HepG2 (cell line): ENCODE data around the gene RSF1. TPM values are rescaled to one million over a fixed set of nuclear protein-coding genes. Genes with fewer than 3 reads are reported as not detected.

Experiments used
- ATAC-seq: fragments of 200-7000 bp; cut with Tn5 transposase; 3 replicates; pipeline ENCODE4 v1.9.1; 2020; ENCODE audit warnings: mild to moderate bottlenecking, moderate library complexity
- BruUV-seq: library from RNA; stranded (reverse); fragments of 400-500 nt; replicated peaks from 2 replicates; lab custom pipeline; 2021; lab: Mats Ljungman, UMichigan
- CTCF ChIA-PET: fragments of 300-600 bp; formaldehyde crosslinking; extraction: SDS; loops from one replicate; lab custom pipeline; 2021; ENCODE audit warnings: low total read pairs, inconsistent platforms, low intra/inter-chr PET ratio; lab: Yijun Ruan, JAX
- POLR2A ChIA-PET: fragments of 350-600 bp; sonication (Branson Sonifier 250); formaldehyde crosslinking; loops from one replicate; lab custom pipeline; 2020; ENCODE audit warnings: antibody characterized with exemption, inconsistent platforms; lab: Yijun Ruan, JAX
- DNase-seq: peaks from one replicate; pipeline ENCODE4 v3.0.0-alpha.2; 2015; ENCODE audit warnings: low spot score
- FAIRE-seq: peaks from 3 replicates; lab custom pipeline; 2011; peaks lifted over from hg19 to GRCh38; lab: Jason Lieb, UNC
- H2AFZ ChIP-seq: one replicate; pipeline ENCODE4 v1.6.1; 2011; ENCODE audit warnings: low read length, inconsistent platforms
- H3K27ac ChIP-seq: fragments of 300-600 bp; 3 replicates; pipeline ENCODE4 v1.8.0; 2011; ENCODE audit warnings: mixed run types, mild to moderate bottlenecking, mixed read lengths, low read length, inconsistent platforms; ENCODE audit not compliant: insufficient read depth; ENCODE audit errors: extremely low read length
- H3K27me3 ChIP-seq, 2 experiments: fragments of 200-600 bp in 1 of 2; 2 replicates in 1 of 2; 3 replicates in 1 of 2; pipeline versions ENCODE4 v1.6.0 to v1.8.0; 2011; ENCODE audit warnings: low read length in 2 of 2, mild to moderate bottlenecking in 2 of 2, moderate library complexity in 2 of 2, inconsistent platforms in 1 of 2; ENCODE audit not compliant: insufficient read depth in 2 of 2, control insufficient read depth in 1 of 2
- H3K36me3 ChIP-seq, 2 experiments: fragments of 200-600 bp in 1 of 2; replicated peaks in 1 of 2; 2 replicates in 1 of 2; 3 replicates in 1 of 2; pipeline versions ENCODE4 v1.5.1 to v1.8.0; 2011; ENCODE audit warnings: low read length in 2 of 2, inconsistent platforms in 1 of 2; ENCODE audit not compliant: insufficient read depth in 2 of 2, control insufficient read depth in 1 of 2
- H3K4me1 ChIP-seq: 2 replicates; pipeline ENCODE4 v1.5.1; 2012; ENCODE audit warnings: low read length, inconsistent platforms; ENCODE audit not compliant: insufficient read depth
- H3K4me2 ChIP-seq: 2 replicates; pipeline ENCODE4 v1.6.0; 2011; ENCODE audit warnings: low read depth, low read length, inconsistent platforms
- H3K4me3 ChIP-seq, 3 experiments: fragments of 200-600 bp in 1 of 3; sonication (generic), shearing (Covaris generic) in 1 of 3; replicated peaks in 1 of 3; 2 replicates each; pipeline ENCODE4 v1.5.1; 2011 to 2016; ENCODE audit warnings: low read length in 3 of 3, inconsistent platforms in 2 of 3, low read depth in 2 of 3, mild to moderate bottlenecking in 2 of 3, control low read depth in 1 of 3, mixed read lengths in 1 of 3; ENCODE audit not compliant: insufficient read depth in 1 of 3
- H3K79me2 ChIP-seq: one replicate; pipeline ENCODE4 v1.6.1; 2011; ENCODE audit warnings: low read length, inconsistent platforms; ENCODE audit not compliant: insufficient read depth
- H3K9ac ChIP-seq: 2 replicates; pipeline ENCODE4 v1.6.0; 2011; ENCODE audit warnings: mild to moderate bottlenecking, low read depth, low read length, inconsistent platforms; ENCODE audit not compliant: insufficient read depth
- H3K9me3 ChIP-seq: 2 replicates; pipeline ENCODE4 v1.5.1; 2012; ENCODE audit warnings: mild to moderate bottlenecking, low read length
- H4K20me1 ChIP-seq: 2 replicates; pipeline ENCODE4 v1.6.0; 2011; ENCODE audit warnings: inconsistent platforms, mild to moderate bottlenecking, low read length, moderate library complexity; ENCODE audit not compliant: insufficient read depth
- MAFK ChIP-seq, 2 experiments: IDR thresholded peaks in 1 of 2; conservative IDR thresholded peaks in 1 of 2; 2 replicates each; pipeline ENCODE4 v1.6.1; 2011; ENCODE audit warnings: improper control_type of control experiment in 2 of 2, low read length in 2 of 2
- TMF1 ChIP-seq: sonication (generic); formaldehyde crosslinking; IDR thresholded peaks from 2 replicates; pipeline ENCODE4 v1.8.1; 2022; ENCODE audit warnings: low read depth, missing genetic modification reagents
- U2AF2 ChIP-seq: fragments of 200-400 bp; formaldehyde crosslinking; IDR thresholded peaks from 2 replicates; pipeline ENCODE4 v1.6.1; 2017; ENCODE audit warnings: low read depth, mild to moderate bottlenecking, low read length
- ZFP37 ChIP-seq: sonication (generic); formaldehyde crosslinking; IDR thresholded peaks from 2 replicates; pipeline ENCODE4 v1.4.0; 2020; ENCODE audit warnings: missing genetic modification reagents, borderline replicate concordance
- ZNF121 ChIP-seq: sonication (generic); formaldehyde crosslinking; IDR thresholded peaks from 2 replicates; pipeline ENCODE4 v1.5.0; 2020; ENCODE audit warnings: mild to moderate bottlenecking, missing genetic modification reagents
- ZNF235 ChIP-seq: sonication (generic); formaldehyde crosslinking; IDR thresholded peaks from 2 replicates; pipeline ENCODE4 v1.8.1; 2023; ENCODE audit warnings: mild to moderate bottlenecking, missing genetic modification reagents, borderline replicate concordance
- ZNF546 ChIP-seq: sonication (generic); formaldehyde crosslinking; conservative IDR thresholded peaks from 2 replicates; pipeline ENCODE4 v1.8.1; 2023; ENCODE audit warnings: mild to moderate bottlenecking, missing genetic modification reagents
- WGBS: methylation state at CpG from one replicate; pipeline ENCODE4 v1.1.6; 2017; ENCODE audit warnings: low lambda C conversion rate; 5-methylcytosine and 5-hydroxymethylcytosine counted together
- in situ Hi-C: cut with HindIII; loops from 2 replicates; pipeline ENCODE4 v1.10.0; 2017; ENCODE audit warnings: low pct_unique_long_range_greater_than_20kb; ENCODE audit not compliant: extremely low pct_ligation_motif_present
- intact Hi-C: fragments of 100-400 bp; cut with micrococcal nuclease; formaldehyde crosslinking; loops from one replicate; pipeline ENCODE4 v1.10.0; 2022; ENCODE audit not compliant: unreplicated experiment
- polyA plus RNA-seq, 8 experiments: library from polyadenylated mRNA; depleted of rRNA in 3 of 8; stranded (reverse) in 7 of 8; unstranded in 1 of 8; fragments of >200 nt; fragmentation: Illumina TruSeq in 4 of 8; extraction: Trizol in 4 of 8; gene quantifications; 2 replicates each; pipeline versions ENCODE4 v1.2.1 to v1.2.3, GENCODE V29; 2011 to 2016; ENCODE audit warnings: low read depth in 4 of 8, missing spikeins in 1 of 8, mixed read lengths in 1 of 8; ENCODE audit not compliant: insufficient read depth in 1 of 8
- total RNA-seq, 5 experiments: library from RNA; depleted of rRNA; stranded (reverse); fragments of >200 nt; fragmentation: Illumina TruSeq; extraction: Trizol; gene quantifications; 2 replicates each; pipeline ENCODE4 v1.2.3, GENCODE V29; 2016; ENCODE audit warnings: low read depth in 1 of 5
- TF ChIP-seq, protein P1 (sequence below): sonication (generic); formaldehyde crosslinking; IDR thresholded peaks from 2 replicates; pipeline ENCODE4 v1.9.0; 2021; ENCODE audit warnings: missing genetic modification reagents, mild to moderate bottlenecking, borderline replicate concordance
- TF ChIP-seq, protein P2 (sequence below): sonication (generic); formaldehyde crosslinking; IDR thresholded peaks from 2 replicates; pipeline ENCODE4 v1.8.0; 2022; ENCODE audit warnings: mild to moderate bottlenecking, missing genetic modification reagents; ENCODE audit not compliant: insufficient replicate concordance

RSF1 gene
- total and polyA plus RNA-seq, 2 of the 13 experiments (the other 11 are each of a cell fraction or from before 2014, with no cell fraction given), result 15.5 to 33.1 TPM

DNA sequence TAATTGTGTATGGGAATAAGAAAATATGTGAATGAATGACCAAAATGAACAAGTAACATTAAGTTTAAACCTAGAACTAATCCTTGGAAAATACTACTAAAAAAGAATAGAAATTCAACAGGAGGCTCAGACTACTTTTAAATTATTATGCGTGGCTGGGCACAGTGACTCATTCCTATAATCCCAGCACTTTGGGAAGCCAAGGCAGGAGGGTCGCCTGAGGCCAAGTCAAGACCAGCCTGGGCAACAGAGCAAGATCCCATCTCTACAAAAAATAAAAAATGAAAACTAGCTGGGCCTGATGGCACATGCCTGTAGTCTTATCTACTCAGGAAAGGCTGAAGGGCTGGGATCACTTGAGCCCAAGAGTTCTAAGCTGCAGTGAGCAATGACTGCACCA is 97.5 kb downstream of the RSF1 start:
- intact Hi-C loops, result no loop called here
- BruUV-seq, result no TSS peak
- Histone ChIP-seq H2AFZ (no peak overlapping the region), H3K36me3 (peaks cover 5 to 28% of the 10 kb centered on the region in 2 experiments; a peak in 4 of 5 replicates), H3K27me3 (no peaks in the 10 kb centered on the region), H3K4me2 (no peak overlapping the region), H3K9me3 (no peaks in the 10 kb centered on the region), H3K27ac (no peak overlapping the region), H4K20me1 (no peaks in the 10 kb centered on the region), H3K4me3 (no peak overlapping the region), H3K9ac (no peak overlapping the region), H3K79me2 (no peaks in the 10 kb centered on the region), H3K4me1 (0 out of 2 replicates have a peak, but pooled peaks cover under 1% of the 10 kb centered on the region)
- 99% methylated on average over 2 of the region's 2 CpGs for WGBS
- in situ Hi-C loops, result no loop called here
- FAIRE-seq, result no peak
- ATAC-seq, result no peak
- ChIA-PET POLR2A (no interaction called here), CTCF (no interaction called here)
- no peak for TF ChIP-seq U2AF2
- no peak for TF ChIP-seq MAFK (conservative IDR thresholded peaks at IDR 0.05 in 1 of 2, IDR thresholded peaks at IDR 0.05 in 1 of 2; ENCODE audit: low read length in 2 of 2)
- TF ChIP-seq, protein P1, sequence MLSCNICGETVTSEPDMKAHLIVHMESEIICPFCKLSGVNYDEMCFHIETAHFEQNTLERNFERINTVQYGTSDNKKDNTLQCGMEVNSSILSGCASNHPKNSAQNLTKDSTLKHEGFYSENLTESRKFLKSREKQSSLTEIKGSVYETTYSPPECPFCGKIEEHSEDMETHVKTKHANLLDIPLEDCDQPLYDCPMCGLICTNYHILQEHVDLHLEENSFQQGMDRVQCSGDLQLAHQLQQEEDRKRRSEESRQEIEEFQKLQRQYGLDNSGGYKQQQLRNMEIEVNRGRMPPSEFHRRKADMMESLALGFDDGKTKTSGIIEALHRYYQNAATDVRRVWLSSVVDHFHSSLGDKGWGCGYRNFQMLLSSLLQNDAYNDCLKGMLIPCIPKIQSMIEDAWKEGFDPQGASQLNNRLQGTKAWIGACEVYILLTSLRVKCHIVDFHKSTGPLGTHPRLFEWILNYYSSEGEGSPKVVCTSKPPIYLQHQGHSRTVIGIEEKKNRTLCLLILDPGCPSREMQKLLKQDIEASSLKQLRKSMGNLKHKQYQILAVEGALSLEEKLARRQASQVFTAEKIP (CRISPR knock-in tag), result no peak
- no peak for TF ChIP-seq TMF1 (CRISPR knock-in tag)
- TF ChIP-seq ZNF546 (CRISPR knock-in tag), result no peak
- peak; percentile 34; the same call in 1 of the 2 replicates for TF ChIP-seq ZNF121 (CRISPR knock-in tag)
- no peak for TF ChIP-seq ZNF235 (CRISPR knock-in tag)
- no peak for TF ChIP-seq ZFP37 (CRISPR knock-in tag)
- TF ChIP-seq, protein P2, sequence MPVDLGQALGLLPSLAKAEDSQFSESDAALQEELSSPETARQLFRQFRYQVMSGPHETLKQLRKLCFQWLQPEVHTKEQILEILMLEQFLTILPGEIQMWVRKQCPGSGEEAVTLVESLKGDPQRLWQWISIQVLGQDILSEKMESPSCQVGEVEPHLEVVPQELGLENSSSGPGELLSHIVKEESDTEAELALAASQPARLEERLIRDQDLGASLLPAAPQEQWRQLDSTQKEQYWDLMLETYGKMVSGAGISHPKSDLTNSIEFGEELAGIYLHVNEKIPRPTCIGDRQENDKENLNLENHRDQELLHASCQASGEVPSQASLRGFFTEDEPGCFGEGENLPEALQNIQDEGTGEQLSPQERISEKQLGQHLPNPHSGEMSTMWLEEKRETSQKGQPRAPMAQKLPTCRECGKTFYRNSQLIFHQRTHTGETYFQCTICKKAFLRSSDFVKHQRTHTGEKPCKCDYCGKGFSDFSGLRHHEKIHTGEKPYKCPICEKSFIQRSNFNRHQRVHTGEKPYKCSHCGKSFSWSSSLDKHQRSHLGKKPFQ (CRISPR knock-in tag), result no peak
- no peak for DNase-seq
